HG02840 (cell line): ENCODE measurements around the gene MRPL10.
"Not testable (repeated sequence)": the region's sequence is repeated elsewhere in the genome, so short reads cannot be mapped to it uniquely, and the experiment has no call there.

Source experiments
- ATAC-seq: cut with Tn5 transposase; IDR thresholded peaks from one replicate; pipeline ENCODE4 v1.9.1; 2021; ENCODE audit warnings: mild to moderate bottlenecking, moderate library complexity, moderate number of reproducible peaks; ENCODE audit not compliant: unreplicated experiment, low FRiP score

The MRPL10 gene

DNA sequence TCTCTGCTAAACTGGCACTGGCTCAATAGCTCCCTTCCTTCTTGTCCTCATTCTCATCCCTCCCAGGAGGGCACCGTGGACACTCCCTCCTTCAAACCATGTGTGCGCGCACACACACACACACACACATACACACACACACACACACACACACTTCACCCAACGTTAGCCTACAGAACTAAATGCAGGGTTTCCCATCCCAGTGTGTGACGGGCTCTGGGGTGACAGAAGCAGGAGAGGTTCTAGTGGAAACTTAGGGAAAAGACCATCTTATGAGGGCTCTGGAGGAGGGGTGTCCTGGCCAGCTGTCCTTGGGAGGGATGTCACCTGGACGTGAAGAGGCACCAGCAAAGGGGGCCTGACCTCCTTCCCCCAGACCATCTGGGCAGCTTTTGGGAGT lies 29.4 kb downstream of the MRPL10 start:
- ATAC-seq, result no peak

DNA sequence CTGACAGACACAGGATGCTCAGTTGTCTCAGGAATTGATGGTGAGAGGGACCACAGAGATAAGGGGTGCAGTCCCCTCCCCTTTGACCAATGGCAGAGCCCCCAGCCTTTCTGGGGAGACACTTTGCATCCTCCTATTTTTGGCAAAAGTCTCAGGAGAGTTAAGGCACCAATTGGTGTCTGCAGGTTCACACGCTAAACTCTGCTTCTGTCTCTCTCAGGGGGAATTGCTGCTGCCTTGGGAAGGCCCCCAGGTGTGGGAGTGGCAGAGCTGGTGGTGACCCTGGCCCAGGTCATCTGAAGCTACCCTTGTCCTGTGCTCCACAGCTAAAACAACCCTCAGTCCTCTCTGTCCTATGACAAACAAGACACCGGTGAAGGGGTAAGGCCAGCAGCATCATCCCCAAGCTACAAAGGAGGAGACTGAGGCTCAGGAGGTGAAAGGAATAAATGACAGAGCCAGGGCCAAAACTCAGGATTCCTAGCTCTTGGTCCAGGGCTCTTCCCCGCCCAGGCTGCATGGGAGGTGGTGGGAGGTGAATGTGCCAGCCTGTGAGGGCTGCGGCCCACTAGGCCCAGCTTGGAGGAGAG lies 30.1 kb downstream of the MRPL10 start:
- no peak for ATAC-seq

DNA sequence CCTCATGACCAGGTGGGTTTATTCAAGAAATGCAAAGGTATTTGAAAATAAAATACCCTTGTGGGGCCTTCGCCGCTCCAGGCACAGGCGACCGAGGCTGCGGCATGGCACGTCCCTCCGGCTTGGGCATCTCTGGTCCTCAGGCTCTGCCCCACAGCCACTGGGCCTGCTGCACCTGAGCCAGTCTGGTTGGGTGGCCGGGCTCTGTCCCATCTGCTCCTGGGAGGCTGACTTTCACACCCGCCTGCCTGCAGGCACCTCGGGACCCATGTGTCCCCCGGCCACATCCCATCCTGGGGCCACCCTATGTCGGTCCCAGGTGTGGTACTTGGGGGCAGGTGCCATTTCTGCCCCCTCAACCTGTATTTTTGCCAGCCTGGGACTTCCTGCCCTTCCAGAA lies 30.7 kb downstream of the MRPL10 start:
- no peak for ATAC-seq

DNA sequence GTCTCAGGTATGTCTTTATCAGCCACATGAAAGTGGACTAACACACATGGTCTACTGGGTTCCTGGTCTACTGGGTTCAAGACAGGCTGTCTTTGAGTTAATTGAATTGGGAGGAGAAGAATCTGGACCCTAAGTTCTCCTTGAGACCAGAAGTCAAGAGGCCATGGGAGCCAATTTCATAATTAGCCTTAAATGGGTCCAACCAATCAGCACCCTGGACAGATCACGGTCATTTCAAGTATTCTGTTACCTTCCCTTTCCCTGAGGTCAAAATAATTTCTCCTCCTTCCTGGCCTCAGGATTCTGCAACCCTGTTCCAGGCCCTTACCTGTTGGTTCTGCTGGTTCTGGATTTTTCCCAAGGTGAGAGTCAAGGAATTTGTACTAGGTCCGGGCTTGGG lies 33.5 kb downstream of the MRPL10 start:
- ATAC-seq, result no peak

DNA sequence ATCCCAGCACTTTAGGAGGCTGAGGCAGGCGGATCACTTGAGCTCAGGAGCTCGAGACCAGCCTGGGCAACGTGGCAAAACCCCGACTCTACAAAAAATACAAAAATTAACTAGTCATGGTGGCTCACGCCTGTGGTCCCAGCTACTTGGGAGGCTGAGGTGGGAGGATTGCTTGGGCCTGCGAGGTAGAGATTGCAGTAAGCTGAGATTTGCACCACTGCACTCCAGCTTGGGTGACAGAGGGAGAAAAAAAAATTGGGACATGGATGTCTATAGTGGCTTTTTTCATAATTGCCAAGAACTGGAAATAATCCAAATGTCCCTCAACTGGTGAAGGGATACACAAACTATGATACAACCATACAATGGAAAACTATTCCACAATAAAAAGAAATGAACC lies 38.4 kb downstream of the MRPL10 start:
- no peak for ATAC-seq

DNA sequence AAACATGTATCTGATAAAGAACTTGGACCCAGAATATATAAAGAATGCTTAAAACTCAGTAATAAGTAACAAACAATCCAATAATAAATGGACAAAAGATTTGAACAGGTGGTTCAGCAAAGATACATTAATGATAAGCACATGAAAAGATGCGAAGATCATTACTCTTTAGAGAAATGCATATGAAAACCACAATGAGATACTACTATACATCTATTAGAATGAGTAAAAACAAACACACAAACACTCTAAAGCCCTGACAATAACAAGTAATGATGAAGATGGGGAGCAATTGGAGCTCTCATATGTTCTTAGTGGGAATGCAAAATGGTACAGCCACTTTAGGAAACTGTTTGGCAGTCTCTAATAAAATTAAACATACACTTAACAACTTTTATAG lies 38.9 kb downstream of the MRPL10 start:
- no peak for ATAC-seq

DNA sequence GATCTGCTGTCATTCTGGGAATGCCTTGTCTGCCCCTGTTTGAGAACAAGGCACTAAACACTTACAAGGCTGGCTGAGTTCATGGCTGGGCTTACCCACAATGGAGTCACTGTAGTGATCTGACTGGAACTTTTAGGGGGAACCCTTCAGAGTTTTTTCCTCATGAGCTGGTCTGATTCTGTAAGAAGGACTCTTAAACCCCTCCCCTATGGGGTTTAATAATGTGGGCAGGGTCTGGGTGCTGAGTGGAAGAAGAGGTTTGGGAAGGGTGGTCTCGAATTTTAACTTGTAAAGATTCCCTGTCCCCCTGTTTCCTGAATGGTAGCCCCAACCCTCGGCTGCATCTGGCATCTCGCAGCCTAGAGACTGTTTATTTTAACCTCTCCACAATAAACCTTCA lies 40.3 kb downstream of the MRPL10 start:
- no peak for ATAC-seq

DNA sequence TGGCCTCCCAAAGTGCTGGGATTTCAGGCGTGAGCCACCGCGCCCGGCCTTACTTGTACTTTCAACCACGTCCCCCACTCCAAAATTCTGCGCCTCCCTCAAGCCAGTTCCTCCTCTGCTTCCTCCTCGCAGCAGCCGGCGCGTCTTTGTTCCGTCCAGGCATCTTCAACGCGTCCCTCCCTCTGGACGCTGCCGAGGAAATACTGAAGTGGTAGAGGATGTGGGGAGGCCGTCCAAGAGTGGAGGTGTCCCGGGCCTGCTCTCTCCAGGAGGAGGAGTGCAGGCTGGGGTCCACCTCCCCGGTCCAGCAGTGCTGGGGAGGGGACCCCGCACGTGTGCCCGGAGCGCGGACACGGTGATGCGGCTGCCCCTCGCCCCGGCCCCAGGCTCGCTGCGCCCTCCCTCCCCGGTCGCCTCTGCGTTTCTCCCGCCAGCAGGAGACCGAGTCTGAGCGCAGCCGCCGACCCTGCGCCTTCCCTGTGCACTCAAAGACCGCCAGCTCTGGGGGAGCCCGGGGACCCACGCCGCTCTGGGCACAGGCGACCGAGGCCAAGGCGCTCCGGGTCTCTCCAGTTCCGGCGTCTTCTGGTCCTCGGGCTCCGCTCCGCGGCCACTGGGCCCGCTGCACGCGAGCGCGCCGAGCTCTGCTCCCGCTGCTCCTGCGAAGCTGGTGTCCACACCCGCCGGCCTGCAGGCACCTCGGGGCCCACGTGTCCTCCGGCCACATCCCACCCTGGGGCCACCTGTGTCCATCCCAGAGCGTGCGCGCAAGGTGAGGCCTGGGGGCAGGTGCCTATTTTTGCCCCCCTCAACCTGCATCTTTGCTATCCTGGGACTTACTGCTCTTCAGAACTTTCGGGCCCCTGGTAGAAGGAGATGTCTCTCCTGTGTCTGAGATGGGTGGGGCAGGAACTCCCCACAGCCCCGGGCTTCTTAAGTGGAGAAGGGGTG lies 41.5 kb downstream of the MRPL10 start:
- ATAC-seq, result no peak

DNA sequence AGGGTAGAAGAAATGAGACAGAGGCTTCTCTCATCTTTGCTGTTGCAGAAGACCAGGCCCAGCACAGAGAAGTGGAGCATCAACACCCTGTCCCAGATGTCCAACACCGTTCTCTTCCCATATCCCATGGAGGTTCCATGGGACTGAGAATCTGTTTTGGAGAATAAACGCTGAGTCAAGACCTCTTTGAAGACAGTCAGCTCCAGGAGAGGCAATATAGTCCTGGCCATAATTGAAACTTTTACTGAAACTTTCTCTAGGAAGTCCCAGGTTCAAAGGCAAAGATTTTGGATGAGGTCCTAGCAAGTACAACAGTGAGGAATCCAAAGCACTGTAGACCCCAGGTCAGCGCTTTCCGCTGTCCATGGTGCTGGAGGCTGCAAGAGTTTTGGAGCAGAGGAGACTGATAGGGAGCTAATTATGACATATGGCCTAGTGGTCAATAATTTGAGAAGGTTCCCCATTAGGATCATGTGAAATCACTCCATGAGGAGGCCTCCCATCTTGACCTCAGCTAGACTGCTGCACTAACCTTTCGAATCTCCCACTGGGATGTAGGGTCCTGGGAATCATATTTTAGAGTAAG lies 45.7 kb downstream of the MRPL10 start:
- no peak for ATAC-seq

DNA sequence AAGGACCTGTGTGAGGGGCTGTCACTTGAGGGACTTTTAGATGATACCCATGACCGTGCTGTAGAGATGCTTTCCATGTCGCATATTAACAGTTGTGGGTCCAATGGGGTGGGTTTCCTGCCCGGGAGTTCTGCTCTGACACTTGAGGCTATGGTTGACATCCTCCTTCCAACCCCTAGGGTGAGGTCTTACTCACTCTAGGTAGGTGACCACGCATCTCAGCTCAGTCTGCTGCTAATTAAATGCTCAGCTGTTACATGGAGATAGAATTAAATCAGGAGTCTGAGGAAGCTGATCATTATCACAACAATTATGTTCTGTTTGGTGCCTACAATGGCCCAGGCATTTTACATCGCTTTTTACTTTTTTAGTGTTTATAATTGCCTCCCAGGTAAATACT lies 49.9 kb downstream of the MRPL10 start:
- ATAC-seq, result no peak

DNA sequence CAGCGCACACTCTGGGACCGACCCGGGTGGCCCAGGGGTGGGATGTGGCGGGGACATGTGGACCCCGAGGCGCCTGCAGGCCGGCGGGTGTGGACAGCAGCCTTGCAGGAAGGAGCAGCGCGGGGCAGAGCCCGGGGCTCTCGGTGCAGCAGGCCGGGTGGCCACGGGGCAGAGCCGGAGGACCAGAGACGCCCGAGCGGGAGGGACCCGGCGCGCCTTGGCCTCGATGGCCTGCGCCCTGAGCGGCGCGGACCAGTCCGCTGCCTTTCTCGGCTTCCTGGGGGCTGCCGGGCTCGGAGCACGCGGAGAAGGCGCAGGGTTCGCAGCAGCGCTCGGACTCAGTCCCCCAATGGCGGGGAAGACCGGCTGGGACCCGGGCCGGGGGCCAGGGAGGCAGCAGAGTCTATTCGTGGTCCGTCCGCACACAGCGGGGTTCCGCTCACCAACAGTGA lies 53.1 kb downstream of the MRPL10 start:
- no peak for ATAC-seq

DNA sequence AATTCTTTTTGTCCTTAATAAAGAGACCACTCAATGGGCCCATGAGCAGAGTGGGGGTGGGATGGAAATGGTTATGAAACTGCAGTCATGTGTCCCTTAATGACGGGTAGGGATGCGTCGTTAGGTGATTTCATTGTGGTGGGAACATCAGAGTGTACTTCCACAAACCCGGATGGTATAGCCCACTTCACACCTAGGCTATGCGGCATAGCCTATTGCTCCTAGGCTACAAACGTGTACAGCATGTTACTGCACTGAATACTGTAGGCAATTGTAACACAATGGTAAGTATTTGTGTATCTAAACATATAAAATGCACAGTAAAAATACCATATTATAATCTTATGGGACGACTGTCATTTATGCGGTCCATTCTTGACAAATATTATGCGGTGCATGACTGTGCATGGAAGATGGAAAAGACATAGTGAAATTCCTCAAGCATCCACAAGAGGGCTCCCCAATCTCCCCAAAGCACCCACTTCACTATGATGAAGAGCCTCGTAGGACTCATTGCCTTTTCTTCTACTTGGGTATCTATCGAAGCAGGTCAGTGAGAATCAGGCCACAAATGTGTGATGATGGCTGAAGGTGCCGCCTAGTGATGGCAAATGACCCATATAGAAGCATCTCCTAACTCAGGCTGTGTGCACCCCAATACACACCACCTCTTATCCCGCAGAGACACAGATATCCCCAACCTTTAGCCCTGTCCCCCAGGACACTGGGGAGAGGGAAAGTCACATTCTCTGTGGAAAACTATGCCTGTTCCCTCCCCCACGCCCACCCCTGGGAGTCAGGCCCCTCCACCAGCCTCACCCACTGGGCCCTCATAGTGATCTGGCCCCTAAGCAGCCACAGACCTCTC lies 54.8 kb downstream of the MRPL10 start:
- no peak for ATAC-seq

DNA sequence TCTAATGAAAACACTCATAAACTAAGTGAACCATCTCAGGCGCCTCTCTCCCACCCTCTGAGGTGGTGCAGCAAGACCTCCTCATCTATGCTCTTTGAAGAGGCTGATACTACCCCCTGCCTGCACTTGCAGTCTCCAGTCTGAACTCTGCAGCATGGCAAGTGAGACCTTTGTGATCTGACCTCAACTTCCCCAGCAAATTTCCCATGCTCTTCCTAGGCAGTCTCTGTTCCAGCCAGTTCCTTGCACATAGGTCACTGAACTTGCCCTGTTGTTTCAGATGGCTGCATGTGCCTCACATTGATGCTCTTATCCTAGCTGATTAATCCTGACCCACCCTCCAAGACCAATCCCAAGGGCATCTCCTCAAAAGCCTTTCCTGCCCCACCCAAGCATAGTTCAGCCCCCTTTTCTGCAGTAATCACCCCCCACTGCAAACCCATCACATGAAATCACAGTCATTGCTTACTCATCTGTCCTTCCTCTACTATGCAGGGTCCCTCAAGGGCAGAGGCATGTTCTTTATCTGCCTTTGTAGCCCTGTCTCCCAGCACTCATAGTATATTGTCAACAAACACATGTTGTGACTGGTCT lies 56.3 kb downstream of the MRPL10 start:
- no peak for ATAC-seq

DNA sequence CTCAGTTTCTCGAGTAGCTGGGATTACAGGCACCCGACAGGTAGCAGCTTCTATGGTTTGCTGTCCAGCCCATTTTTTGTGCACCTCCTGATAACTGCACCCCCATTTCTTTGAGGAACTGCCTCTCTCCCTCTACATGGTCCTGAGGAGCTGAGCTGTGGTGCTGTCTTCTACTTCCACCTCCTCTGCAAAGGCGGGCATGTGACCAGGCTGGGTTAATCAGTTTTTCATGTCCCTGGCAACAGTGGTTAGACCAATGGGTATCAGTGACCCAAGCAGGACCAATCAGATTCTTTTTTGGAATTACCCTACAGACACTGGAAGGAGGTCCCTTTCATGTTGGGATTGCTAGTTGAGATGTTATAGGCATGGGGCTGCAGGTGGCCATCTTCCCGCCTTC lies 57.0 kb downstream of the MRPL10 start:
- no peak for ATAC-seq

DNA sequence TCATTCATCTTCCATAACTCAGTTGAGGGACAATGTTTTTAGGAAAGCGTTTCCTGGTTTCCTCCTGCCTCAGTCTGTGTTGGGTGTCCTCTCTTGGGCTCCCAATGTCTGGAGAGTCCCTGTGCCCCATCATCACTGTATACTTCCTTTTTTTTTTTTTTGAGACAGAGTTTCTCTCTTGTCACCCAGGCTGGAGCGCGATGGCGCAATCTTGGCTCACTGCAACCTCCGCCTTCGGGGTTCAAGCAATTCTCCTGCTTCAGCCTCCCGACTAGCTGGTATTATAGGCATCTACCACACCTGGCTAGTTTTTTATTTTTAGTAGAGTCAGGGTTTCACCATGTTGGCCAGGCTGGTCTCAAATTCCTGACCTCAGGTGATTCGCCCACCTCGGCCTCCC lies 57.7 kb downstream of the MRPL10 start:
- ATAC-seq, result not testable (repeated sequence)
